Stomach (tissue), 4 donors: ENCODE data around the gene RAB31.

ENCODE experiments used
- CTCF ChIP-seq, 7 experiments: fragments of 450-650 bp in 4 of 7; fragments of 200-600 bp in 3 of 7; sonication (generic) in 3 of 7; IDR thresholded peaks; one replicate each; pipeline ENCODE4 v1.5.1; 2016 to 2019; ENCODE audit warnings: antibody characterized with exemption in 7 of 7, control low read depth in 2 of 7, mild to moderate bottlenecking in 1 of 7
- POLR2A ChIP-seq, 4 donors: fragments of 450-650 bp; IDR thresholded peaks; one replicate each; pipeline ENCODE4 v1.6.1; 2016; ENCODE audit warnings: antibody characterized with exemption in 4 of 4, control low read depth in 2 of 4, mild to moderate bottlenecking in 1 of 4, moderate library complexity in 1 of 4

- TF ChIP-seq CTCF (IDR thresholded peaks at IDR 0.05) = no peak
- TF ChIP-seq POLR2A (IDR thresholded peaks at IDR 0.05) = no peak
Measured at GRCh38 chr18:9828506-9829396, 120.7 kb downstream of the RAB31 start.
